HL-60/S4 treated with retinoic acid at 250 ng/mL for 4 days and 3 days (cell line): Measurements from ENCODE around the gene CPB2.

Experiments used
- in situ Hi-C: fragments of 300-500 bp; cut with MboI; formaldehyde crosslinking; loops from 2 replicates; pipeline ENCODE4 v1.7.0; 2022; ENCODE audit warnings: low sequenced_read_pairs

Gene CPB2

DNA sequence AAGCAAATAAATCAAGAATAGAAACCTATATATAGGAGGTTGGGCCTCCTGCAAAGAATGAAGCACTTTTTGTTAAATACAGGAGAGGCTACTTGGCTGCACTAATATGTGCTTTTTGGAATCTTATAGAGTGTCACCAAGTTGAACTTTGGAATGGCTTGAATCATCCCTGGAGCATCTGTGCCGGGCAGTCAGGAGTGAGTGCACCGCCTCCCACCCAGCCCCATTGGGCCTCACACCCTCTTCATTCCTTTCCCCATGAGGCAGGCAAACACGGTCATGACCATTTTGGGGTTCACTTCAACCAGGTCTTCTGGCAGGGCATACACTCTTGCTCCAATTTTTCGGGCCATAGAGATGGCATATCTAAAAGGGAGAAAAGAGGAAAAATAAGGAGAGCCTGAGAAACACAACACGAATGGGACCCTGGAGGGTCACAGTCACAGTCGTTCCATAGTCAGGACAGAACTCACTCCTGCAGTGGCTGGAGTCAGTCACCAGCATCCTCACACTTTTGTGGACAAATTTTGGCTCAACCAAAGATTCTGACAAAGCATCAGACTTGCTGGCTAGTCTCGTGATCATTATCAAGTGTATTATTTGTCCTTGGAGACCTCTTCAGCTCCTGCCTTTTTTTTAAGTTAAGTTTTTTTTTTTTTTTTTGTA, 22.7 kb upstream of the CPB2 start:
- in situ Hi-C loops, result no loop called here

DNA sequence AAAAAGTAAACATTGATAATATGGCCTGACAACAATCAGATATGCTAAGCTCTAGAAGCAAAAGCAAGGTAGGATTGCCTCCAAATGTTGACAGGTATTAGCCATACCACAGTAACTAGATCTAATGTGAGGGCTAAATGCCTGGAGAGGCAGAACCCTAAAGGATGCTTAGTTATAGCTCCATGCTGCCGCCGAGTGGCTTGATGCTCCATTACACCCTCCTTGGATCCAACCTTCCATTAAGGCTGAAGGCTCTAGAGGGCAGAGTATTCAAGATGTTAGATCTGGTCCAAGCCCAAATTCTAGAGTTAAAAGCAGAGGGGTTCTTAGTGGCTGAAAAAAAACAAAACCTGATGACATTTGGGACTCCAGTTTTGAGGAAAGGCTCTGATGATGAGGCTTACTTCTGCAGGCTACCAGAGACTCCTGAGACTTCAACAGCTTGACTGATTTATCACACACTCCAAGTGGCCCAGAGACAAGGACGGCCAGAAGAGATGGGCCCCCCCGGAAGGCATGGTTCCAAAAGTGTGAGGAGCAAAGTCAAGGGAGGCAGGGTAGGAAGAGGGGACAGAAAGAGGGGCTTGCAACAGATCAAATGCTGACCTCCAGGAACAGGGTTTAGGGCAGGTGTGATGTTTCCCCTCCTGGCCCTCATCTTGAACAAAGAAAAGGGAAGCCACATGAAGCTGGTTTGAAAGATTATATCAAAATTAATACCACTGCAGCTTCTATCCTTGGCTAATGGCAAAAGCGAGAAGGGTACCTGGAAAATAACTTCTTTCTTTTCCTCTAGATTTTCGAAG, 21.9 kb upstream of the CPB2 start:
- in situ Hi-C loops, result no loop called here

DNA sequence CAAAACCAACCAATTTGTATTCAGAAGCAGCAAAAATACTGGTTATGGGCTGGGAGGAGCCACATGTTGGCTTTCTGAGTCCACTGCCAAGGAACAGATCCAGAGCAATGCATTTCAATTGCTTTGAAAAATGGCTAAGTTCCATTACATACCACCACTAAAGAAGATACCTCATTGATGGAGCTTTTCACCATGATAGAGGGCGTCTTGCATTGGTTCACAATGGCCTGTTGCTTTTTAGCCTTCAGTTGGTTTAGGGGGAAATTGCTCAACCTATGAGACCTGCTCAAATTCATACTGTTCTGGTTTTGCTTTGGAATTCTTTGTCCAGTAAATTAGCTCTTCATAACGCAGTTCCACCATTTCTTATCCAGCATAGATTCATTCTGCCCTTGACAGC, 21.2 kb upstream of the CPB2 start:
- in situ Hi-C loops, result no loop called here

DNA sequence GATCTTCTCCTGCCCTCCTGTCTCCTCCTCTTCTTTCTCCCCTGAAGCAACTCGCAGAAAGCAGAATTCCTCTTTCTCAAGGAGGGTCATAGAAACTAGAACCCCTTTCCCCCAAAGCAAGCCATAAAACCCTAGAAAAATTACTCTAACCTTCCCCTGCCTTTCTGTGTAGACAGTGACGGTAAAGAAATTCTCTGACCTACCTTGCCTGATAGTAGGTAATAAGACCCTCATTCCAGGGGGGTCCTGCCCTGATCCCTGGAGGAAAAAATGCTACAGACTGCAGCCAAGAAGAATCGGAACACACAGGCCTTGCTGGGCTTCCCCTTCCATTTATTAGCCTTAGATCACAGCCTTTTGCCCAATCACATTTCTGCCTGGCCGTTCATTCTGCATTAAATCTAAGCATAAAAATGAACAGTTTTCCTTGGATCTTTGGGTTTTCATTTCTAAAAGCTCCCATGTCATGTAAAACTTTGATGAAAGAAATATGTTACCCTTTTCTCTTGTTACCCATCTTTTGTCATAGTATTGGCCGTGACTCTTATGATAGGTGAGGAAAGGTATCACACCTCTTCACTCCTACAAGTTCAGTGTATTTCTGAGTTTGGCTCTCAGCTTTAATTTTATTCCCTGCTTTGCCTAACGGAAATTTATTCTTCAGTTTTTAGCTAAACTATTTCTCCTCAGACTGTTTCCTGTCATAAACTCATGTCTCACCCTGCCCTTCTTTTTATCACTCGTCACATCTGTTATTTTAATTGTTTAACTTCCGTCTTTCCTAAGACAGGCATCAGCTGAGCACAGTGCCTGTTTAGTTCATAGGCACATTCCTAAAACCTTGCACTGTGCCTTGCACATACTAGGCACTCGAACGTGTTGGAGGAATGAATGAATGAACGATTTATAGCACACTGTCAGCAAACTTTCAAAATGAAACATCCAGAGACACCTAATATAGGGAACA, 20.4 kb upstream of the CPB2 start:
- in situ Hi-C loops, result loop anchor here (25.0 kb wide), 1 partner anchor 513 kb away; the partner anchor contains the start of gene ERICH6B

DNA sequence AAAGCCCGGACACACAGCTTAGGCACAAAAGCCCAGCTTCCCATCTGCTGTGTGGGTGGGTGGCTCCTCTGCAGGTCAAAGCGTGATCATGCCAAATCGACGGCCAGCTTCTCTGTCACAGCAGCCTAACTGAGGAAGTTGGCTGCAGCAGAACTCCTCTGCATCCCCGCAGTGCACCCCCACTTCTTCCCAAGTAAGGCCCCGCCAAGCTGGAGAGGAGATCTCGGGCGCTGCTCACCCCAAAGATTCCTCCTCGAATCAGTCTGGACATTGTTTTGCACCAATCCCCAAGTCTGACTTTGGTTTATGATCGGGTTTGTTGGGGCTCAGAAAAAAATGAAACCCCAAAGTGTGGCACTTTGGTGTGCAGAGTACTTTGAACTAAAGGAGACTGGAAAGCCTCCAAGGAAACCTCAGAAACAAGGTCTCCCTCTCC, 19.7 kb upstream of the CPB2 start:
- in situ Hi-C loops, result loop anchor here (25.0 kb wide), 1 partner anchor 512 kb away; the partner anchor contains the start of gene ERICH6B

DNA sequence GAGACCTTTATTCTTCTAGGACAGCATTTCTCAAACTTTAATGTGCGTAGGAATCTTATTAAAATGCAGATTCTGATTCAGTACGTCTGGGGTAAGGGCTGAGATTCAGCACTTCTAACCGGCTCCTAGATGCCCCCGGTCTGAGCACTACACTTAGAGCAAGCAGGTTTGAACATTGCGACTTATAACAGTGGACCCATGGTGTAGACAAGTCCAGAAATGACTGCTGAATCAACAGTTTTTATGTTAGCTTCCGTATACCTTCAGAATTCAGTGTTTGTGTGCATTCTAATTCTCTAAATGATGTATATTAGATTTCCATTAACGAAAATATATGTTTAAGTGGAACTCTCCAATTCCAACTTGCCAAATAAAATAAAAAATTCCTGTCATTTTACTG, 17.5 kb upstream of the CPB2 start:
- in situ Hi-C loops, result loop anchor here (25.0 kb wide), 1 partner anchor 510 kb away; the partner anchor contains the start of gene ERICH6B

DNA sequence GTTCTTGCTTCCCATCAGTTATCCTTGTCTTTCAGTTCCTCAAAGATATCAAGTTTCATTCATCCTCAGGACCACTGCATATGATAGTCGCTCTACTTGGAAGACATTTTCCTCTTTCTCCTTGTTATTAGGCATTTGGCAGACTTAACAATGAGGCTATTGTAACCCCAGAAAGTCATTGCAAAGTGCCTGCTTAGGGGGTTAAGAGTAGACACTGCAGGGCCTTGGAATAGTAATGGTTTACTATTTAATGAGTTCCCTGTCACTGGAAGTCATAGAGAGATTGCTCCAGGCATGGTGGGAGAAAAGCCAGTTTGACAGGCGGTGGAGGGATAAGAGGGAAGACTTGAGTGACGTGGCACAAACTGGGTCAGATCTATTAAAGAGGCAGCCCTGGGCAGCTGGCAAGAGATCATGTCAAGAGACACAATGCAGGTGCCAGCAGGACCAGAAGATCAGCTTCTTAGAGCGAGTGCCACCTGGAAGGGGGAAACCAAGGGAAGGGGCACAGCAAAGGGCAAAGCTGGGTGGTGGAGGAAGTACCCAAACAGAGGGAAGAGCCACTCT, 16.8 kb upstream of the CPB2 start:
- in situ Hi-C loops, result loop anchor here (25.0 kb wide), 1 partner anchor 509 kb away; the partner anchor contains the start of gene ERICH6B

DNA sequence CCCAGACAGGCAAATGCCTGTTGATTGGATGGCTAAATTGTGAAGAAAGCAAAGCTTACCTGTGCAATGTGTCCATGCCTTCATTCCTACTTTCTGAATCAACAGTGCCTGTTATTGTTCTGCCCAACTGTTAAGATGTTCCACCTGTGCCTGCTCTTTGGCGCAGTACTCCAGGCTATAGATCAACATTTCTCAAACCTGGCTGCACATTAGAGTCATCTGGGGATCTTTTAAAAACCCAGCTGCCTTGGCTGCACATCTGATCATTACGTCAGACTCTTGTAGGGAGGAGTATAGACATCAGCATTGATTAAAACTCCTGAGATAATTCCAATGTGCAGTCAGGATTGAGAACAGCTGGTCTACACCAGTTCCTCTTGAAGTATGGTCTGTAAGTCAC, 16.2 kb upstream of the CPB2 start:
- in situ Hi-C loops, result loop anchor here (25.0 kb wide), 1 partner anchor 509 kb away; the partner anchor contains the start of gene ERICH6B

DNA sequence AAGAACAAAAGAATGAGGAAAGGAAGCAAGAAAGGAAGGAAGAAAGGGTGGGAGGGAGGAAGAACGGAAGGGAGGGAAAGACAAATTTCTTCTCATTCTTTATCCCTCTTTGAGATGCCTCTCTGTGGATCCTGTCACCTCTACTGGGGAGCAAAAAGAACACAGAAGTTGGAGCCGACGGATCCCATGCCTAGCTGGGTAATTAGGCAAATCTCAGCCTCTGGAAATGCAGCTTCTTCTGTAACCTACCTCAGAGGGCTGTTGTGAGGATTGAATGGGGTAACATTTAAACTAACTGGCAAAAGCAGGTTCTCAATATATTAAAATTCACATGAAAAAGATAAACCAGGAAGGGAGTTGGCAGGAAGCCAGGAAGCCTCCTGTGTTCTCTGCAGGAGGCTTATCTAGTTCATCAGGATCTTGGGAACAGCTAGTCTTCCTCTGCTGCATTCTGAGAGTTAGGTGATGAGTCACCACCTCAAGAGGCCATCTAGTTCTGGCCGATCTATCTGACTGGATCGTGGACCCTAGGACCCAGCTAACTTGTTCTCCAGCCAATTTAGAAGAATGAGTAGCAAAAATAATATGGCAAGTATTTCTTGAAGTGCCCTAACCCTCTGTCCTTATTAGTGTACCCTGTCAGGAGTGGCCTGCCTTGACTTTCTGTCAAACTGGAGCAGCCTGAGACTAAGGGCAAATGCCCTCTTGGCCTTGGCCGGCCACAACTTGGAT, 15.2 kb upstream of the CPB2 start:
- in situ Hi-C loops, result loop anchor here (25.0 kb wide), 1 partner anchor 508 kb away; the partner anchor contains the start of gene ERICH6B

DNA sequence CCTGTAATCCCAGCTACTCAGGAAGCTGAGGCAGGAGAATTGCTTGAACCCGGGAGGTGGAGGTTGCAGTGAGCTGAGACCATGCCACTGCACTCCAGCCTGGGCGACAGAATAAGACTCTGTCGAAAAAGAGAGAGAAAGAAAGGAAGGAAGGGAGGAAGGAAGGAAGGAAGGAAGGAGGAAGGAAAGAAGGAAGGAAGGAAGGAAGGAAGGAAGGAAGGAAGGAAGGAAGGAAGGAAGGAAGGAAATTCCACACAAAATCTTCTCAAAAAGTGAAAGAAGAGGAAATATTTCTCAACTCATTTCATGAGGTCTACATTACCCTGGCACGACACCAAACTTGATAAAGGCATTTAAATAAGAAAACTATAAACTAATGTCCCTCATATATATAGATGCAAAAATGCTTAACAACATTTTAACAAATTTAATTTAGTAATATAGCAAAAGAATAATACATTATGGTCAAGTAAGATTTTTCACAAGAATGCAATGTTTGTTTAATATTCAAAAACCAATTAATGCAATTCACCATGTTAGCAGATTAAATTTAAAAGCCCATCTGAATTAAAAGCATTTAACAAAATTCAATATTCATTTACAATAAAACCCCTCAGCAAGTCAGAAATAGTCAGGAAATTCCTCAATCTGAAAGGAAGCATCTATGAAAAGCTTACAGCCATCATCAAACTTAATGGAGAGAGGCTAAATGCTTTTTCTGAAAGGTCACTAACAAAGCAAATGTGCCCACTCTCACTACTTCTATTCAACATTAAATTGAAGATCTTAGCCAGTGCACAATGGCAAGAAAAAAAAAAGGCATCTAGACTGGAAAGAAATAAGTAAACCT, 12.0 kb upstream of the CPB2 start:
- in situ Hi-C loops, result loop anchor here (25.0 kb wide), 1 partner anchor 505 kb away; the partner anchor contains the start of gene ERICH6B

DNA sequence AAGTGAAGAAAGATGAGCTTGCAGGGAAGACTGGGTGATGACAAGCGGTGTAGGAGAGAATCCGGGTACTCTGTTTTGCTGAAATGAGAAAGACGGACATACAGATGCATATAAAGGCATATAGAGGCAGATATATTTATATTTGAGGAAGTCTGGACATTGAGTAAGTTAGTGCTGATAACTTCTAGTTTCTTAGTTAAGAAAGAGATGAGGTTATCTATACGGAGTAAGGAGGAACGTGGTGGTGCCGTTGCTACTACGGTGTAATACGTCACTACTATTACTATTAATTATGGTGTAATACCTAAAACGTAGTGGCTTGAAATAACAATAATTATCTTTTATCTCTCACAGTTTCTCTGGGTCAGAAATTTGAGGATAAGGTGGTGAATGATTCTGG, 9.8 kb upstream of the CPB2 start:
- in situ Hi-C loops, result loop anchor here (25.0 kb wide), 1 partner anchor 502 kb away; the partner anchor contains the start of gene ERICH6B

DNA sequence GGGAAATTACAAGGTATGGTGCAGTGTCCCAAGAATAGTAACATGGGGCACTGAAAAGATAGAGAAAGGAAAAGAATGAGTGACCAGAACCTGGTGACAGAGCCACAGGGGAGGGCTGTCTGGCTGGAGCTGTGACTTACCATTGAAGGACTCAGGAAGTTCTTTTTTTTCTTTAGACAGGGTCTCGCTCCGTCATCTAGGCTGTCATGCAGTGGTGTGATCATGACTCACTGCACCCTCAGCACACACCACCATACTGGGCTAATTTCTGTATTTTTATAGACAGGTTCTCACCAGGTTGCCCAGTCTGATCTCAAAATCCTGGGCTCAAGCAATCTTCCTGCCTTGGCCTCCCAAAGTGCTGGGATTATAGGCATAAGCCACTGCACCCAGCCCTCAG, 8.8 kb upstream of the CPB2 start:
- in situ Hi-C loops, result loop anchor here (25.0 kb wide), 1 partner anchor 501 kb away; the partner anchor contains the start of gene ERICH6B

DNA sequence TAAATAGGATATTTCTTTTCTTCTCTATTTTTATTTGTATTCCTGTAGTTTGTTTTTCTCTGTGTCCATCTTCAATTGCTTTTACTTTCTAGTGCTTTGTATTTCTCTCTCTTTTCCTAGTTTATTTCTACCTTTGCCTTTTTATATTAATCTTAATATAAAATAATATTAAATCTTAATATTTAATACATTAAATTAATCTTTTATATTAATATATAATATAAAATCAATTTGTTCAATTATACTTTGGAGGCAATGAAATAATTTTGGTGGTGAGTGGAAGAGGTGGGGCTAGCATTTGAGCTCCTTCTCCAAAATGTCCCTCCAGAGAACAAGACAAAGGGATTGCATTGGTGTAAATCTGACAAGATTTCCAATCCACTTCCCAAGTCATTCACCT, 6.3 kb upstream of the CPB2 start:
- in situ Hi-C loops, result loop anchor here (25.0 kb wide), 1 partner anchor 499 kb away; the partner anchor contains the start of gene ERICH6B

DNA sequence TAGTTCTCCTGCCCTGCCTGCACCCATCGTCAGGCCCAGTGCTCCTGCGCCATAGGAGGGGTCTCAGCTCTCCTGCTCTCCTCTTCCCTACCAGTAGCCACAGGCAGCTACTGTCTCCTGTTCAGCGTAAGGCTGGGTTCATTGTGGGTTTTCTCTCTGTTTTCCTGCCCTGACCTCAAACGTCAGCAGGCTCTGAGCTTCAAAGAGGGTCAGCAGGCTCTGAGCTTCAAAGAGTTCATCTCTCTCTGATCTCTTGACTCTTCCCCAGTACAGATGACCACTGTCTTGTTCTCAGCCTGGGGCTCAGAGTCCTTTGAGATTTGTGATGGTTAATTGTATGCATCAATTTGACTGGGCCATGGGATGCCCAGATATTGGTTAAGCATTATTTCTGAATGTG, 4.6 kb upstream of the CPB2 start:
- in situ Hi-C loops, result loop anchor here (25.0 kb wide), 1 partner anchor 497 kb away; the partner anchor contains the start of gene ERICH6B

DNA sequence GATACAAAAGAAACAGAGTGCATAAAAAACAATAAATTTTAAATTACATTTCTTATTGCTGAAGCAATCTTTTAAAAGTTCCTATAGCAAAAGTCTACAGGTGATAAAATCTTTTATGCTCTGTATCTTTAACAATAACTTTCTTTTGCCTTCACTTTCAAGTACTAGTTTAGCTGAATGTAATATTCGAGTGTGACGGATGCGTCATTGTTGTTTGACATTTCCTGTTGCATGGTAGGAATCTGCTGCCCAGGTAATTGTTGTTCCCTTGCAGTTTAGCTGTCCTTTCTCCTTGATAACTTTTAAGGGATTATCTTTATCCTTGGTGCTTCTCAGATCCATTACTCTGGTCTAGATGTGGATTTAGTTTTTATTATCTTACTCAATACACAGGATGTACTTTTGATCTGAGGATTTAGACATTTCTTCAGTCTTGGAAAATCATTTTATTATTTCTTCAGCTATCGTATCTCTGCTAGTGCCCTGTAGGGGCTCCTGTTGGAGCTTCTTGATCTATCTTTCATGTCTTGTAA, 2.1 kb upstream of the CPB2 start:
- in situ Hi-C loops, result loop anchor here (25.0 kb wide), 1 partner anchor 495 kb away; the partner anchor contains the start of gene ERICH6B

DNA sequence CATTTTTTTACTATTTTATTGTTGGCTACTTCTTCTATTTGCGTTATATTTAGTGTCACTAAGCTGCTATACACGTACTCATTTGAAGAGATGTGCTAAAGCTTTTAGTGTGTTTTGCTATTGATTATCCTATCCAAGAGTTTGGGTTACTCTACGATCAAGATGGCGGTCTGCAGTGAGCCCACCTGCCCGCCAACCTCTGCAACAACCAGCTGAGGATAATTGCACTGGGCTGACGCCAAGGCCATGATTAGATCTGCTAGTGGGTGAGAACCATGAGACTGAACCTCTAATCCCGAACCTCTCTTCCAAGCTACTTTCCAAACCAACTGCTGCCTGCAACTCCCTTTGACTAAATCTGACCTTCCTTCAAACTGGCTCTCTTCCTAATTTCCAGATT, 1.8 kb downstream of the CPB2 start:
- in situ Hi-C loops, result loop anchor here (25.0 kb wide), 1 partner anchor 491 kb away; the partner anchor contains the start of gene ERICH6B

DNA sequence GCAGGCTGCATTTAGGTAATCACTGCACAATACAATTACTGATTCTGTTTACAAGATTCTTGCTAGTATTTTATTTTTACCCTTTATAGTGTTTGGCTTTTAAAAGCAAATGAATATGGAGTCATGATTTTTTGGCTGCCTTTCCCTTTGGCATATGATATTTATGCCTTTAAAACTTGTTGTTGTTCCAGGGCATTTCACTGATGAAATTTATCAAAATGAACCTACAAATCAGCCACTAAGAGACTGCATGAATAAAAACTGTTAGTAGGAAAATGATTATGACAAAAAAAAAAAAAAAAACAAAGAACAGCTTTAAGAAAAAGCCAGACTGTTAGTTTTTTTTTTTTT, 2.6 kb downstream of the CPB2 start:
- in situ Hi-C loops, result loop anchor here (25.0 kb wide), 1 partner anchor 490 kb away; the partner anchor contains the start of gene ERICH6B
